Measurements from ENCODE around the gene MAP2K6. TPM values are rescaled to one million over a fixed set of nuclear protein-coding genes. Genes with fewer than 3 reads are reported as not detected.

MAP2K6 gene
- 5.7 and 8.1 TPM in 2 replicates for total RNA-seq

DNA sequence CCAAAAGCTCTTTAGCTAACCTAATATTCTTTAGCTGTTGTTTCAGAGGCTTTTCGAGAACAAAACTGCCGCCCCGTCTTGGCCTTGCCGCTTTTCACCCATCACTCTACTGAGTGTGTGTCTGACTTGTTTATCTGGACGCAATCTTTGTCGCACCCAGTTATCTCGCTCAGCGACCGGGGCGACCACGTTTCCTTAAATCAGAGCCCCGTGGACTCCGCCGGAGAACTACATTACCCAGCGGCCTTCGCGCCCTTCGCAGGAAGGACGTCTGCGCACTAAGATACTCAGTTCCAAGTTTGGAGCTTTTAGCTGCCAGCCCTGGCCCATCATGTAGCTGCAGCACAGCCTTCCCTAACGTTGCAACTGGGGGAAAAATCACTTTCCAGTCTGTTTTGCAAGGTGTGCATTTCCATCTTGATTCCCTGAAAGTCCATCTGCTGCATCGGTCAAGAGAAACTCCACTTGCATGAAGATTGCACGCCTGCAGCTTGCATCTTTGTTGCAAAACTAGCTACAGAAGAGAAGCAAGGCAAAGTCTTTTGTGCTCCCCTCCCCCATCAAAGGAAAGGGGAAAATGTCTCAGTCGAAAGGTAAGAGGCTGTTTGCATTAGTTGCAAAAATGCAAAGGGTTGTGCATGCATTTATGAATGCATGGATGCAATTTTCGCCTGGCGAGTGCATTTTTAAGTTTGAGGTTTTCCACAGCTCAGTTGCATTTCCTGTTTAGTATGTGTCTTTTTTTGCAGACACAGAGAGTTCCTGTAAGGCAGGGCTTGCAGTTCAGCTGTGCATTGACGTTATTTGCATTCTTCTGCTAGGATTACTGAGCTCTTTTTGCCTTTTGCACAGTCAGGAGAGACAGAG, at the start of gene MAP2K6:
MAP2K6 (plus strand) TSS at position 290 of the 867 bp plus-strand sequence; CDS start at position 578, 288 bp downstream.

Other genes with a start within 250 kb of the MAP2K6 start
- 2.8 and 4.7 TPM in 2 replicates for gene ABCA10, start 185.9 kb upstream of the MAP2K6 start, total RNA-seq
- 17.5 and 17.7 TPM in 2 replicates for gene ABCA5, start 87.6 kb upstream of the MAP2K6 start, total RNA-seq

Measured in smooth muscle cell of trachea (primary cell).